ENCODE results near the gene SLC9A8. TPM values are rescaled to one million over a fixed set of nuclear protein-coding genes. Genes with fewer than 3 reads are reported as not detected.

SLC9A8 gene
- total RNA-seq, 1 experiment from 2014 or later: 6.5 TPM

DNA sequence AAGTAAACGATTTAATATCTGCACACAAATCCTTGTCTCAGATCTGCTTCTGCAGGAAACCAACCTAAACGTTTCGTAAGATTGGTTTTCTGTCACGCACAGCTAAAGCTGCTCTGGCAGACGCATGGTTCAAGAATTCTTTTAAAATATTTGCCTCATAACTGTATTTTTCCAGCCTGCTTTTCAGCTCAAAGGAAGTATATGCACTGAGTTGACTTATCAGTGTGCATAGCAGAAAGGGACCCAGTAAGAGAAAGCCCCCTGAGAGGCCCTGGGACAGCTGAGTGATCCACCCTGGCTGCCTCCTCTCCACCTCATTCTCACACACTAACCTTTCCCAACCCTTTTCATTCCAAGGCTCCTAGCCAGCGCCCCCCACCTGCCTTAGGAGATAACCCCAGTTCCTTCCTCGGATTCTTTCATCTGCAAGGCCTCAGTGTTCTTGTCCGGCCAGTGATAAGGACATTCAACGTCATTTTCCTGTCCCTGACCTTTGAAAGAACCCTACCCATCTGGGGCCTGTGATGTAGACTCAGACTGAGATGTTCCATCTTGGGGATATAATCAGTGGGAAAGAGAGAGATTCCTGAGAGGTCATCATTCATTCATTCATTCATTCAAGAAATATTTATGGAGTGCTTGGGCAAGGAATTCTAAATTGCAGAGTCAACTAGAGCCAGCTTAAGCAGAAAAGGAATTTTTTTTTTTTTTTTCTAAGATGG is 22.4 kb upstream of the SLC9A8 start (continued):
- TF ChIP-seq CREM (CRISPR knock-in tag; IDR thresholded peaks at IDR 0.05): no peak
- TF ChIP-seq NR2C2 (CRISPR knock-in tag; IDR thresholded peaks at IDR 0.05): no peak
- TF ChIP-seq, protein P1, sequence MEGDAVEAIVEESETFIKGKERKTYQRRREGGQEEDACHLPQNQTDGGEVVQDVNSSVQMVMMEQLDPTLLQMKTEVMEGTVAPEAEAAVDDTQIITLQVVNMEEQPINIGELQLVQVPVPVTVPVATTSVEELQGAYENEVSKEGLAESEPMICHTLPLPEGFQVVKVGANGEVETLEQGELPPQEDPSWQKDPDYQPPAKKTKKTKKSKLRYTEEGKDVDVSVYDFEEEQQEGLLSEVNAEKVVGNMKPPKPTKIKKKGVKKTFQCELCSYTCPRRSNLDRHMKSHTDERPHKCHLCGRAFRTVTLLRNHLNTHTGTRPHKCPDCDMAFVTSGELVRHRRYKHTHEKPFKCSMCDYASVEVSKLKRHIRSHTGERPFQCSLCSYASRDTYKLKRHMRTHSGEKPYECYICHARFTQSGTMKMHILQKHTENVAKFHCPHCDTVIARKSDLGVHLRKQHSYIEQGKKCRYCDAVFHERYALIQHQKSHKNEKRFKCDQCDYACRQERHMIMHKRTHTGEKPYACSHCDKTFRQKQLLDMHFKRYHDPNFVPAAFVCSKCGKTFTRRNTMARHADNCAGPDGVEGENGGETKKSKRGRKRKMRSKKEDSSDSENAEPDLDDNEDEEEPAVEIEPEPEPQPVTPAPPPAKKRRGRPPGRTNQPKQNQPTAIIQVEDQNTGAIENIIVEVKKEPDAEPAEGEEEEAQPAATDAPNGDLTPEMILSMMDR (IDR thresholded peaks at IDR 0.05): no peak
- no peak for TF ChIP-seq TCF7 (CRISPR knock-in tag; IDR thresholded peaks at IDR 0.05; ENCODE audit: low read depth)
- no peak for TF ChIP-seq ZNF219 (CRISPR knock-in tag; IDR thresholded peaks at IDR 0.05; ENCODE audit: borderline replicate concordance)
- TF ChIP-seq, protein P2, sequence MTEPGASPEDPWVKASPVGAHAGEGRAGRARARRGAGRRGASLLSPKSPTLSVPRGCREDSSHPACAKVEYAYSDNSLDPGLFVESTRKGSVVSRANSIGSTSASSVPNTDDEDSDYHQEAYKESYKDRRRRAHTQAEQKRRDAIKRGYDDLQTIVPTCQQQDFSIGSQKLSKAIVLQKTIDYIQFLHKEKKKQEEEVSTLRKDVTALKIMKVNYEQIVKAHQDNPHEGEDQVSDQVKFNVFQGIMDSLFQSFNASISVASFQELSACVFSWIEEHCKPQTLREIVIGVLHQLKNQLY (CRISPR knock-in tag; IDR thresholded peaks at IDR 0.05): no peak
- TF ChIP-seq, protein P3, sequence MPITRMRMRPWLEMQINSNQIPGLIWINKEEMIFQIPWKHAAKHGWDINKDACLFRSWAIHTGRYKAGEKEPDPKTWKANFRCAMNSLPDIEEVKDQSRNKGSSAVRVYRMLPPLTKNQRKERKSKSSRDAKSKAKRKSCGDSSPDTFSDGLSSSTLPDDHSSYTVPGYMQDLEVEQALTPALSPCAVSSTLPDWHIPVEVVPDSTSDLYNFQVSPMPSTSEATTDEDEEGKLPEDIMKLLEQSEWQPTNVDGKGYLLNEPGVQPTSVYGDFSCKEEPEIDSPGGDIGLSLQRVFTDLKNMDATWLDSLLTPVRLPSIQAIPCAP (CRISPR knock-in tag; IDR thresholded peaks at IDR 0.05): no peak
- TF ChIP-seq GABPB1 (CRISPR knock-in tag; IDR thresholded peaks at IDR 0.05): no peak

DNA sequence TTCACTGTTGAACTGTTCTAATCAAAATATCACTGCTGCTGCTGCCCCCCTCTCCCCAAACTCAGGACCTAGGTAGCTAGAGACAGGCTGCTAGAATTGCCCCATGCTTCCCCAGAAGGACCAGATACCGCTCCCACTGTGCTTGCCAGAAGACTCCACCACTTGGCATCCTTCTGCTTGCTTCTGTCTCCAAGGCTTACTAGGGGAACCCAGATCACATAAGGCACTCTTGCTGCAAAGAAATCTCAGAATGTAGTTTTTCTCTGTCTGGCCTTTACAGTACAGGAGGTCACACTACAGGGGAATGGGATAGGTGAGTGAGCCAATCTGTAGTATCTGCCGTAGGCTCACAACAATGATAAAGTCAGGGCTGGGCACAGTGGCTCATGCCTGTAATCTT is 21.5 kb upstream of the SLC9A8 start:
- TF ChIP-seq, protein P4, sequence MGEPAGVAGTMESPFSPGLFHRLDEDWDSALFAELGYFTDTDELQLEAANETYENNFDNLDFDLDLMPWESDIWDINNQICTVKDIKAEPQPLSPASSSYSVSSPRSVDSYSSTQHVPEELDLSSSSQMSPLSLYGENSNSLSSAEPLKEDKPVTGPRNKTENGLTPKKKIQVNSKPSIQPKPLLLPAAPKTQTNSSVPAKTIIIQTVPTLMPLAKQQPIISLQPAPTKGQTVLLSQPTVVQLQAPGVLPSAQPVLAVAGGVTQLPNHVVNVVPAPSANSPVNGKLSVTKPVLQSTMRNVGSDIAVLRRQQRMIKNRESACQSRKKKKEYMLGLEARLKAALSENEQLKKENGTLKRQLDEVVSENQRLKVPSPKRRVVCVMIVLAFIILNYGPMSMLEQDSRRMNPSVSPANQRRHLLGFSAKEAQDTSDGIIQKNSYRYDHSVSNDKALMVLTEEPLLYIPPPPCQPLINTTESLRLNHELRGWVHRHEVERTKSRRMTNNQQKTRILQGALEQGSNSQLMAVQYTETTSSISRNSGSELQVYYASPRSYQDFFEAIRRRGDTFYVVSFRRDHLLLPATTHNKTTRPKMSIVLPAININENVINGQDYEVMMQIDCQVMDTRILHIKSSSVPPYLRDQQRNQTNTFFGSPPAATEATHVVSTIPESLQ (CRISPR knock-in tag; IDR thresholded peaks at IDR 0.05): no peak
- TF ChIP-seq, protein P1 (IDR thresholded peaks at IDR 0.05): no peak
- TF ChIP-seq, protein P5, sequence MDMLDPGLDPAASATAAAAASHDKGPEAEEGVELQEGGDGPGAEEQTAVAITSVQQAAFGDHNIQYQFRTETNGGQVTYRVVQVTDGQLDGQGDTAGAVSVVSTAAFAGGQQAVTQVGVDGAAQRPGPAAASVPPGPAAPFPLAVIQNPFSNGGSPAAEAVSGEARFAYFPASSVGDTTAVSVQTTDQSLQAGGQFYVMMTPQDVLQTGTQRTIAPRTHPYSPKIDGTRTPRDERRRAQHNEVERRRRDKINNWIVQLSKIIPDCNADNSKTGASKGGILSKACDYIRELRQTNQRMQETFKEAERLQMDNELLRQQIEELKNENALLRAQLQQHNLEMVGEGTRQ (CRISPR knock-in tag; IDR thresholded peaks at IDR 0.05): no peak
- no peak for TF ChIP-seq ELF4 (CRISPR knock-in tag; IDR thresholded peaks at IDR 0.05; ENCODE audit: low read depth)
- TF ChIP-seq, protein P6, sequence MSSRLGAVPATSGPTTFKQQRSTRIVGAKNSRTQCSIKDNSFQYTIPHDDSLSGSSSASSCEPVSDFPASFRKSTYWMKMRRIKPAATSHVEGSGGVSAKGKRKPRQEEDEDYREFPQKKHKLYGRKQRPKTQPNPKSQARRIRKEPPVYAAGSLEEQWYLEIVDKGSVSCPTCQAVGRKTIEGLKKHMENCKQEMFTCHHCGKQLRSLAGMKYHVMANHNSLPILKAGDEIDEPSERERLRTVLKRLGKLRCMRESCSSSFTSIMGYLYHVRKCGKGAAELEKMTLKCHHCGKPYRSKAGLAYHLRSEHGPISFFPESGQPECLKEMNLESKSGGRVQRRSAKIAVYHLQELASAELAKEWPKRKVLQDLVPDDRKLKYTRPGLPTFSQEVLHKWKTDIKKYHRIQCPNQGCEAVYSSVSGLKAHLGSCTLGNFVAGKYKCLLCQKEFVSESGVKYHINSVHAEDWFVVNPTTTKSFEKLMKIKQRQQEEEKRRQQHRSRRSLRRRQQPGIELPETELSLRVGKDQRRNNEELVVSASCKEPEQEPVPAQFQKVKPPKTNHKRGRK (CRISPR knock-in tag; IDR thresholded peaks at IDR 0.05; ENCODE audit: borderline replicate concordance): no peak
- TF ChIP-seq FOXP1 (CRISPR knock-in tag; IDR thresholded peaks at IDR 0.05; ENCODE audit: borderline replicate concordance): no peak
- TF ChIP-seq NFYB (CRISPR knock-in tag; conservative IDR thresholded peaks at IDR 0.05; ENCODE audit: low read depth): no peak
- no peak for TF ChIP-seq CREB1 (CRISPR knock-in tag; IDR thresholded peaks at IDR 0.05)
- DNase-seq (ENCODE audit: low spot score) (no peak), ATAC-seq (no peak)
- no peak overlapping the region for H3K27ac Mint-ChIP-seq
- no peaks in the 10 kb centered on the region for H3K36me3 Mint-ChIP-seq
- no peak overlapping the region for H3K4me3 Mint-ChIP-seq
- H3K4me1 Mint-ChIP-seq: peaks cover 7% of the 10 kb centered on the region; the same call in 1 of the 2 replicates
- POLR2A ChIA-PET: no interaction called here
- H3K9me3 Mint-ChIP-seq: no peaks in the 10 kb centered on the region
- CTCF ChIA-PET: no interaction called here
- H3K27me3 Mint-ChIP-seq (ENCODE audit: low read depth): no peaks in the 10 kb centered on the region
